SJSA1 (cell line): Measurements from ENCODE around the gene HS6ST1. TPM values are rescaled to one million over a fixed set of nuclear protein-coding genes. Genes with fewer than 3 reads are reported as not detected.
A peak's percentile ranks its signal among the peaks of the same experiment; 100 is the strongest.

ENCODE experiments used
- DNase-seq, 2 experiments: peaks; one replicate each; pipeline ENCODE4 v3.0.0-alpha.2; 2015 to 2020; ENCODE audit warnings: low spot score in 2 of 2, low read depth in 1 of 2
- H3K27ac ChIP-seq: fragments of 250-450 bp; sonication (Bioruptor Pico); 2 replicates; pipeline ENCODE4 v1.5.1; 2020; ENCODE audit warnings: mild to moderate bottlenecking, moderate library complexity
- H3K27me3 ChIP-seq: fragments of 250-450 bp; sonication (Bioruptor Pico); replicated peaks from 2 replicates; pipeline ENCODE4 v1.5.1; 2020; ENCODE audit warnings: mild to moderate bottlenecking, moderate library complexity
- H3K36me3 ChIP-seq: fragments of 250-450 bp; sonication (Bioruptor Pico); 2 replicates; pipeline ENCODE4 v1.5.1; 2020; ENCODE audit warnings: mild to moderate bottlenecking
- H3K4me1 ChIP-seq: fragments of 250-450 bp; sonication (Bioruptor Pico); replicated peaks from 2 replicates; pipeline ENCODE4 v1.6.1; 2021; ENCODE audit warnings: mild to moderate bottlenecking
- H3K4me3 ChIP-seq: fragments of 250-450 bp; sonication (Bioruptor Pico); 2 replicates; pipeline ENCODE4 v1.5.1; 2020; ENCODE audit warnings: mild to moderate bottlenecking
- H3K9me3 ChIP-seq: fragments of 250-450 bp; sonication (Bioruptor Pico); replicated peaks from 2 replicates; pipeline ENCODE4 v1.5.1; 2020; ENCODE audit warnings: mild to moderate bottlenecking
- total RNA-seq: library from RNA; depleted of rRNA; stranded (reverse); fragments of >200 nt; shearing (Covaris generic); gene quantifications from 2 replicates; pipeline ENCODE4 v1.2.3, GENCODE V29; 2014

Gene HS6ST1
- total RNA-seq, 1 experiment from 2014 or later: 160 TPM

- DNase-seq: peak in 1 of 2 experiments; percentile 33
- Histone ChIP-seq H3K27me3 (no peaks in the 10 kb centered on the region), H3K4me3 (no peak overlapping the region), H3K27ac (no peak overlapping the region), H3K36me3 (no peaks in the 10 kb centered on the region), H3K9me3 (no peaks in the 10 kb centered on the region), H3K4me1 (peaks cover 32% of the 10 kb centered on the region)
Observed at GRCh38 chr2:128358941-128359731, 40.5 kb upstream of the HS6ST1 start.

- Histone ChIP-seq H3K27me3 (no peaks in the 10 kb centered on the region), H3K9me3 (0 out of 2 replicates have a peak, but pooled peaks cover 1% of the 10 kb centered on the region), H3K27ac (no peak overlapping the region), H3K4me1 (peaks cover 19% of the 10 kb centered on the region), H3K36me3 (no peaks in the 10 kb centered on the region), H3K4me3 (no peak overlapping the region)
- no peak for DNase-seq
Observed at GRCh38 chr2:128357506-128358370, 39.1 kb upstream of the HS6ST1 start.

- Histone ChIP-seq H3K9me3 (0 out of 2 replicates have a peak, but pooled peaks cover 3% of the 10 kb centered on the region), H3K4me3 (no peak overlapping the region), H3K27ac (no peak overlapping the region), H3K4me1 (peaks cover 3% of the 10 kb centered on the region), H3K27me3 (no peaks in the 10 kb centered on the region), H3K36me3 (no peaks in the 10 kb centered on the region)
- DNase-seq: no peak
Observed at GRCh38 chr2:128356127-128356526, 37.5 kb upstream of the HS6ST1 start.

- H3K9me3 ChIP-seq: 0 out of 2 replicates have a peak, but pooled peaks cover 3% of the 10 kb centered on the region
- no peak for DNase-seq
- no peak overlapping the region for H3K27ac ChIP-seq
- no peaks in the 10 kb centered on the region for H3K4me1 ChIP-seq
- H3K27me3 ChIP-seq: no peaks in the 10 kb centered on the region
- H3K36me3 ChIP-seq: no peaks in the 10 kb centered on the region
- H3K4me3 ChIP-seq: no peak overlapping the region
Observed at GRCh38 chr2:128354726-128355470, 36.2 kb upstream of the HS6ST1 start.

GRCh38 chr2:128354161-128354560 lies 35.5 kb upstream of the HS6ST1 start:
- Histone ChIP-seq H3K36me3 (no peaks in the 10 kb centered on the region), H3K27me3 (no peaks in the 10 kb centered on the region), H3K27ac (no peak overlapping the region), H3K9me3 (0 out of 2 replicates have a peak, but pooled peaks cover 3% of the 10 kb centered on the region), H3K4me1 (peaks cover 4% of the 10 kb centered on the region), H3K4me3 (no peak overlapping the region)
- DNase-seq: no peak

GRCh38 chr2:128350736-128351135 lies 32.1 kb upstream of the HS6ST1 start:
- Histone ChIP-seq H3K4me3 (no peak overlapping the region), H3K4me1 (peaks cover 31% of the 10 kb centered on the region), H3K27me3 (no peaks in the 10 kb centered on the region), H3K9me3 (0 out of 2 replicates have a peak, but pooled peaks cover 3% of the 10 kb centered on the region), H3K36me3 (no peaks in the 10 kb centered on the region), H3K27ac (no peak overlapping the region)
- no peak for DNase-seq

GRCh38 chr2:128348701-128349100 lies 30.0 kb upstream of the HS6ST1 start:
- Histone ChIP-seq H3K4me3 (no peak overlapping the region), H3K9me3 (0 out of 2 replicates have a peak, but pooled peaks cover 3% of the 10 kb centered on the region), H3K27me3 (no peaks in the 10 kb centered on the region), H3K27ac (peak overlapping the region; percentile 41), H3K4me1 (peaks cover 31% of the 10 kb centered on the region), H3K36me3 (no peaks in the 10 kb centered on the region)
- no peak for DNase-seq

- Histone ChIP-seq H3K27ac (peak overlapping the region; percentile 41), H3K9me3 (0 out of 2 replicates have a peak, but pooled peaks cover 3% of the 10 kb centered on the region), H3K36me3 (no peaks in the 10 kb centered on the region), H3K4me1 (peaks cover 31% of the 10 kb centered on the region), H3K4me3 (no peak overlapping the region), H3K27me3 (no peaks in the 10 kb centered on the region)
- peak; percentile 79 to 83 for DNase-seq
Observed at GRCh38 chr2:128347701-128348539, 29.3 kb upstream of the HS6ST1 start.

GRCh38 chr2:128347171-128347558 lies 28.5 kb upstream of the HS6ST1 start:
- Histone ChIP-seq H3K9me3 (no peaks in the 10 kb centered on the region), H3K36me3 (no peaks in the 10 kb centered on the region), H3K27ac (peak overlapping the region; percentile 41), H3K27me3 (no peaks in the 10 kb centered on the region), H3K4me3 (no peak overlapping the region), H3K4me1 (peaks cover 31% of the 10 kb centered on the region)
- no peak for DNase-seq

GRCh38 chr2:128346291-128347170 lies 27.9 kb upstream of the HS6ST1 start:
- Histone ChIP-seq H3K9me3 (0 out of 2 replicates have a peak, but pooled peaks cover 2% of the 10 kb centered on the region), H3K36me3 (no peaks in the 10 kb centered on the region), H3K27ac (peak overlapping the region; percentile 41; the same call in 1 of the 2 replicates), H3K4me3 (no peak overlapping the region), H3K4me1 (peaks cover 31% of the 10 kb centered on the region), H3K27me3 (no peaks in the 10 kb centered on the region)
- no peak for DNase-seq

GRCh38 chr2:128345436-128346165 lies 26.9 kb upstream of the HS6ST1 start:
- Histone ChIP-seq H3K27me3 (no peaks in the 10 kb centered on the region), H3K4me1 (peaks cover 31% of the 10 kb centered on the region), H3K4me3 (no peak overlapping the region), H3K27ac (no peak overlapping the region), H3K9me3 (0 out of 2 replicates have a peak, but pooled peaks cover 4% of the 10 kb centered on the region), H3K36me3 (no peaks in the 10 kb centered on the region)
- DNase-seq: no peak
